Measurements from ENCODE around the gene PACS1. TPM values are rescaled to one million over a fixed set of nuclear protein-coding genes. Genes with fewer than 3 reads are reported as not detected.
"Not testable (repeated sequence)": the region's sequence is repeated elsewhere in the genome, so short reads cannot be mapped to it uniquely, and the experiment has no call there.

Gene PACS1
- total RNA-seq, 2 donors from 2014 or later, result 65.1 to 84.1 TPM

- DNase-seq (ENCODE audit: low spot score); intact Hi-C loops (cut with DNase I): not testable (repeated sequence)
These were observed 29.7 kb downstream of the PACS1 start for GRCh38 chr11:66099746-66100145.

- intact Hi-C loops (cut with DNase I), result no loop called here
- peak; percentile 84 for DNase-seq (ENCODE audit: low spot score)
These were observed 30.4 kb downstream of the PACS1 start for GRCh38 chr11:66100272-66101065.

- DNase-seq (ENCODE audit: low spot score), result no peak
- intact Hi-C loops (cut with DNase I), result no loop called here
These were observed 31.0 kb downstream of the PACS1 start for GRCh38 chr11:66101066-66101464.

- no peak for DNase-seq (ENCODE audit: low spot score)
- intact Hi-C loops (cut with DNase I), result no loop called here
These were observed 34.1 kb downstream of the PACS1 start for GRCh38 chr11:66104057-66104638.

- intact Hi-C loops (cut with DNase I), result no loop called here
- DNase-seq (ENCODE audit: low spot score), result no peak
These were observed 36.9 kb downstream of the PACS1 start for GRCh38 chr11:66106786-66107599.

- no peak for DNase-seq (ENCODE audit: low spot score)
- intact Hi-C loops (cut with DNase I), result no loop called here
These were observed 37.8 kb downstream of the PACS1 start for GRCh38 chr11:66107600-66108510.

- intact Hi-C loops (cut with DNase I), result no loop called here
- no peak for DNase-seq (ENCODE audit: low spot score)
These were observed 39.2 kb downstream of the PACS1 start for GRCh38 chr11:66109294-66109693.

GRCh38 chr11:66111158-66111557 lies 41.1 kb downstream of the PACS1 start:
- intact Hi-C loops (cut with DNase I), result no loop called here
- no peak for DNase-seq (ENCODE audit: low spot score)

GRCh38 chr11:66112041-66112491 lies 42.0 kb downstream of the PACS1 start:
- DNase-seq (ENCODE audit: low spot score), result no peak
- intact Hi-C loops (cut with DNase I), result no loop called here

- no peak for DNase-seq (ENCODE audit: low spot score)
- intact Hi-C loops (cut with DNase I), result no loop called here
These were observed 42.8 kb downstream of the PACS1 start for GRCh38 chr11:66112601-66113499.

- intact Hi-C loops (cut with DNase I); DNase-seq (ENCODE audit: low spot score): not testable (repeated sequence)
These were observed 44.9 kb downstream of the PACS1 start for GRCh38 chr11:66114957-66115356.

- no peak for DNase-seq (ENCODE audit: low spot score)
- intact Hi-C loops (cut with DNase I), result no loop called here
These were observed 45.7 kb downstream of the PACS1 start for GRCh38 chr11:66115638-66116301.

GRCh38 chr11:66116576-66117361 lies 46.7 kb downstream of the PACS1 start:
- no peak for DNase-seq (ENCODE audit: low spot score)
- intact Hi-C loops (cut with DNase I), result no loop called here

- intact Hi-C loops (cut with DNase I), result no loop called here
These were observed 48.8 kb downstream of the PACS1 start for GRCh38 chr11:66118847-66119246.

GRCh38 chr11:66119348-66120133 lies 49.5 kb downstream of the PACS1 start:
- no peak for DNase-seq (ENCODE audit: low spot score)
- intact Hi-C loops (cut with DNase I), result no loop called here

More at GRCh38 chr11:66118847-66119246, 48.8 kb downstream of the PACS1 start:
- DNase-seq (ENCODE audit: low spot score), result no peak

- DNase-seq (ENCODE audit: low spot score), result no peak
- intact Hi-C loops (cut with DNase I), result no loop called here
These were observed 51.4 kb downstream of the PACS1 start for GRCh38 chr11:66121466-66121865.
